GM21723 (cell line): Measurements from ENCODE around the gene SERPINH1.

Source experiments
- ATAC-seq: cut with Tn5 transposase; IDR thresholded peaks from one replicate; pipeline ENCODE4 v1.9.1; 2021; ENCODE audit warnings: mild to moderate bottlenecking, moderate library complexity; ENCODE audit not compliant: unreplicated experiment

The SERPINH1 gene

DNA sequence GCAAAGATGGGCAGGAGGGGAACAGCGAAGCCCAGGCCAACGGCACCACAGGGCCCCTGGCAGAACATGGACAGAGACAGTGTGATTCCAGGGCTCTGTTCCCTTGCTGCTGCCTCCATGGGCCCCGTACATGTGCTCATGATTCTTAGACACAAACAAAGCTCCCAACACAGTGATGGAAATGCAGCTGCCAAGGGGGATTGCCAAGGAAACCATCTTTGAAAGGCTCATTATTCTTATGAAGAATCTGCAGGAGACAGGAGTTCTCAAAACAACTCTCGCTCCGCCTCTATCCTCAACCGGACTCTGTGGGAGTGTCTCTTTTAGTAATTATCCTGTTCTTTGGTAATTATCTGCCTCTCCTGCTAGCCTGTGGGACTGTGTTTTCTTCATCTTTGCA is 32.2 kb downstream of the SERPINH1 start:
- ATAC-seq: no peak

DNA sequence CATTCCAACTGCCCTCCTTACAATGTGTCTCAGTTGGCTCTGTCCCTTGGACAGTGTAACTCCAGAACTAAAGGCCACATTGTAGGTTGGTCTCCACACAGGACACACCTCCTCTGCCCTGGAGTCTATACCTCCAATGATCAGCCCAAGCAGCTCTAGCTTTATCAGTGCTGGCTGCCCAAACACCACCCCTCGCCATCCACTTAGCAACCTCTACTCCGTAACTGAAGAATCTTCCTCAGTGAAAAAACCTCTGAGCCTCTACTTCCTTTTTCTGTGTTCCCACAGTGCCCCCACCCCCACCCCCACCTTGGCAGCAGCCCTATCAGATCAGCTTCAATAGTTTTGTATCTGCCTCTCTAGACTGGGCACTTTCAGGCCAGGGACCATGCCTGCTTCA is 33.4 kb downstream of the SERPINH1 start:
- ATAC-seq: no peak

DNA sequence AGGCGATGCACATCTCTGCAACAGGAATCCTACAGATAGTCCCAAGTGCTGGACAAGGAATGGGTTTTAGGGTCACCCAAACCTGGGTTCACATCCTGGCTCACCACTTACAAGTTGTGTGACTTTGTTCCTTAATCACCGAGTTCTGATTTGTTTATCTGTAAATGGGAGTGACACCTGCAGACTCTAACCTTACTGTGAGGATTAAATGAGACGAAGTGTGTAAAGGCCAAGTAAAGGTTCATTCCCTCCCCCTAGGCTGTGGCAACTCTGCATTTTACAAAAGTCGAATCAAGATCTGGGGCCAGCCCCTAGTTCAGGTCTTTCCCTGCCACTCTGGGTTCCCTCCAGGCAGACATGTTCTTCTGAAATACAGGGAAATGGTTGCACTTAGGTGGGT is 34.9 kb downstream of the SERPINH1 start:
- no peak for ATAC-seq

DNA sequence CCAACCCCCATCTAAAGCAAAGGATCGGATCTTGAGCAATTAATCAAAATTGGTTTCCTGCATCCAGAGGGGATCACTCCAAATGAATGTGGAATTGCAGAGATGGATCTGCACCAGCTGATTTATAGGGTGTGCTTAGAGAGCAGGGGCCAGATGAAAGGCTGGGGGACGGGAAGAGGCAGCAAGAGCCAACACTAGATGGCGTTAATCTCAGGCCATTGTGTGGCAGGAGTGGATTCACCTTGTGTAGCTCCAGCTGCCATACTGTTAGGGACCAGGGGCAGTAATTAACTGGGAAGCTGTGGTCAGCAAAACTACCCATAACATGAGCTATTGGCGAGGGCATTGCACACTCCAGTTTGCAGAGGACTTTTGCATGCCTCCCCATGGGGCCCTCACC is 35.6 kb downstream of the SERPINH1 start:
- no peak for ATAC-seq

DNA sequence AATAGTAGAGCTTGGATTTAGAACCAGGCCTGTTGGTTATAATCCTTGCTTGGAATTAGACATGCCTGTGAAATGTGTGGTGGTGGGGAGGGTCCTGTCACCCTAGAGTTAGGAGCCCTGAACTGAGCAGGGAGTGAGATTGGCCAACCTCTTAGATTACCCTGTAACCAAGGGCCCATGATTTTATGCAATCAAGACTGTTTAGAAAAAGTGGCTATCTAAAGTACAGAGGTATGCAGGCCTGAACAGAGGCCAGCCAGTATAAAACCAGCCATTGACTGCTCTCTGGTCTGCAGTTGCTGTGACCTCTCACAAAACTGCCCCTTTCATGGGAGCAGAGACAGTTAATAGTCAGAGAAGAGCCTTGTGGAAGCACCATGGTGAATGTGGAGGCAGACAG is 36.2 kb downstream of the SERPINH1 start:
- ATAC-seq: no peak

DNA sequence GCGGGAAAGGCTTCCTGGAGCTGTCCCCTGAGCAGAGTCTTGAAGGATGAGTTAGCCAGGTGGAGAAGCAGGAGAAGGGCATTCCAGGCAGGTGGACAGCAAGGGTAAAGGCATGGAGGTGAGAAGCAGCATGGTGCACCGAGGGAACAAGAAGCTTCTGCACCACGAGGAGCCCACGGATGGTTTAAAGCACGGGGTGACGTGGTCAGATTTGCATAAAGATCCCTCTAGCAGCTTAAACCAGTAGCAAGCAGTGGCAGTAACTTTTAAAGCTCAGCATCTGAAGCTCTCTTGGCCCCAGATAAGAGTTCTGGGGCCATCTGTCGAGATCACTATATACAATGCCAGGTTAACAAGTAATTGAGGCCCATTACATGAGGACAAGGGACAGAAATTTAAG is 36.8 kb downstream of the SERPINH1 start:
- no peak for ATAC-seq

DNA sequence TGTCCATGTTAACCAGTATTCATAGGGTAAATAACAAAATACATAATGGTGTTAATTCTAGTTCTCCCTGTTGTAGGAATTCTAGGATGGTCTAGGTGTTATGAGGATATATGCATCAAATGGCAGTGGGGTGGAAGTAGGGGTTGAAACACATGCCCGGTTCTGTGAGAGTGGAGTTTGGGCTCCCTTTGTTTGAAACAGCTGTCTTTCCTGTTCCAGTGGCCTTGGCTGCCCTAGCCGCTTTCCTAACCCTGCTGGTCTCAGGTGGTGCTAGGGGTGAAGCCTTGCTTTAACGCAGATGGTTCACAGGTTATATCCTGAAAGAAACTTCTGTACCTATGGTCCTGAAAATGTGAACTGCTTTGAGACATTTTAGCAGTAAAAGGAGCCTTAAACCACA is 38.3 kb downstream of the SERPINH1 start:
- ATAC-seq: no peak

DNA sequence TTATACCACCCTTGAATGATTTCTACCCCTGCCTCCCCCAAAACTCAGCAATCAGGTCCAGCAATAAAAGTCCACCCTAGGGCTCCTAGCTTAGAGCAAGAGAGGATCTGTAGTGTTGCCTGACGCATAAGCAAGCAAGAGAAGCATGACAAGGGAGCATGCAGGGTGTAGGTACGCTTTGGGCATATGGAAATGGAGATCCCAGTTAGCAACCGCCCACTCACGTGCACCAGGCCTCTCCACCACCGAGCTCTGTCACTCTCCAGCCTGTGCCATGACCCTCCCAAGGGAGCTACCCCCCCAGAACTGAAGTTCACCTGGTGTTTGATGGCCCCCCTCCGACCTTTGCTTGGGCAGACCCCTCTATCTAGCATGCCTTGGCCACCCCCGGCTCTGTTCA is 39.4 kb downstream of the SERPINH1 start:
- no peak for ATAC-seq

DNA sequence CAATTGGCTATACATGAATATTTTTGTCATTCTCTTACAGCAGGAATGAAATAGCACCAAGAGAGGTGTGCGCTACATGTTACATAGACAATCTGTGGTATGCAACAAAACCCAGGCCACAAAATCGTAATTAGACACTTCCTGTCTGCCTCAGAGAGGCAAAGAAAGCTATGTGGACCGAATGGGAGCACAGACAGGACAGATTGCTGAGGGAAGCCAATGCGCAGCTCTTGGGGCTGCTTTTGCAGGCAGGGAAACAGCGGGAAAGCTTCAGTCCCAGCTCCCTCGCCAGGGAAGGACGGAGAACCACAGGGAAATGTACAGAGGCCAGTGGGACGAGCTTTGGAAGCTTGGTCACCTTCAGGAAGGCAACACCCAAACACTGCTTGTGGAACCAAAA is 40.9 kb downstream of the SERPINH1 start:
- ATAC-seq: no peak

DNA sequence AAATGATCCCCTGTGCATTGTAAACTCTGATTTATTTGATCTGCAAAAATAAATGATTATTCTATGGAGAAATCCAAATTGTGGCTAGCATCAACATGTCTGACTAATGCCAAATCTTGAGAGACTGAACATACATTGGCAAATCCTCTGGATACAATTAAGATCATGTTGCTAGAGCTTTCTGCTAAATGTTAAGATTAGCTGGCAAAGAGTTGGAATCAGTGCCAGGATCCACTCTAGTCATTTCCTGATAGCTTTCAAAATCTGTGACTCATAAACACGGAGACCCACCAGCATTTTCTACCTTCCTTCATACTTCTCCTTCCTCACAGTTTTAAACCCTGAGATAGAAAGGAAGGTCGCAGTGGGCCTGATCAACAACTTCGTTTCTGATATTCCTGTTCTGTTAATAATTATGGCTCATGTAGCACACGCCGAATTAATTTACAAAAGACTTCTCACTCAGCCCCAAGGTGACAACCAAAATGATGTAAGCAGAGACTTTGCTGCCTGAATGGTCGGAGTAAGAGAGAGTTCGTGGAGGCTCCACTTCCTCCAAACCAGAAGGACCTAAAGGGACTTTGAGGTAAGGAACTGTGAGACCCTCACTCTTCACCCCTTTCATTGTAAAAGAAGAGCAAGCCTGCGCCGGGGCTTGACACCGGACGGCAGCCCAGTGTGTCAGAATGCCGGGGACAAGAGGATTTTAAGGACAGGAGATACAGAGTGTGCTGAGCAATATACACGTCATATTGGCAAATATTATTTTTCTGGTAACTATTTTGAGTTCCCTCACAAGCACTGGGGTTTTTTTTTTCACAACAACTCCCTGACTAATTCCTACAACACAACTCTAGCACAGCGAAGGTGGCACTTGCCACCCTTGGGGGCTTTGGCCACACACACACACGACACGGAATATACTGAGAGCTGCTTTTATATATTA is 42.0 kb downstream of the SERPINH1 start:
- no peak for ATAC-seq

DNA sequence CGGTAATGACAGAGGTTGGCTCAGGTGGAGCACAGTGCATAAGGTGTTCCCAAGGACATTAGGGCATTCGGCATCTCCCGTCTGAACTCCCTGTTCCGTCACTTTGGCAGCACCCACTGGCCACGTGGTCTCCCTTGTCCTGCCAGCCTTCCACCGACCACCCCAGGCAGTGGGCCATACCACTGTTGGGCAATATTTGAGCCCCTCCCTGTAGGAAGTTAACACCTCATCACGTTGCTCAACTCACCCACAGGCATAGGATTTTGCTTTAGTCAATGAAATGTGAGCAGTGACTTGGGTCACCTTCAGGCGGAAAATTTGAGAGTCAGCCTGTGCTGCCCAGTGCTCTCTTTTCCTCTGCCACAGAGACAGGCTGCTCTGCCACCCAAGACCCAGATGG is 44.0 kb downstream of the SERPINH1 start:
- ATAC-seq: no peak

DNA sequence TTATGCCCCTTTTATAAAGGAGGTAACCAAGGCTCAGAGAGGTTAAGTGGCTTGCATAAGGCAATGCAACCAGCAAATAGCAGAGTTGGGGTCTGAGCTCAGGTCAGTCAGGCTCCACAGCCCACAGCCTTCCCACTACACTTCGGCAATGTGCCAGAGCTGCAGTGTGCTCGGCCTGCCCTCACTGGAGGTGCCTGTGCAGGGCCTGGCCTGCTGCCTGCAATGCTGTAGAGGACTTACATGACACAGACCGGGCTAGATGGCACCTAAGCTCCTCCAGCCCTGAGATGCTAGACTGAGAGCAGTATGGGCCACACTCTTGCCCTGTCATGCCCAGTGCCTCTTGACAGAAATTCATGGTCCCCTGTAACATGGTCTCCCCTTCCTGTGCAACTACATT is 49.8 kb downstream of the SERPINH1 start:
- no peak for ATAC-seq

DNA sequence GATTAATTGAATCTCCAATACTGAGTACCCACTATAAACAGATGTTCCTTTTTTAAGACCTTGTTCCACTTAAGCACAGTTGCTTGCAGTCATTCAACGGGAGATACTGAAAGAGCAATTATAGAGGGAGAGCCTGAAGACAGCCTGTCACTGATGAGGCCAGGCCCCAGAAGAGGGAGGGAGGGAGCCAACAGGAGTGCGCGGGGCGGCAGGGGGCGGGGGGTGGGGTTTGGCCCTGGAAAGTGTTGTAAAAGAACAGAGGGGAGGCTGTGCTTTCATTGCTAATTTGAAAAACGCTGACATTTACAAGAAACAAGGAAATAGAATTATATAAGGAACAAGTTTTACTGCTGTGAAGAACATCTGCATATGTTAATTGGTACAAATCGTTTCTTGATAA is 53.7 kb downstream of the SERPINH1 start:
- no peak for ATAC-seq

DNA sequence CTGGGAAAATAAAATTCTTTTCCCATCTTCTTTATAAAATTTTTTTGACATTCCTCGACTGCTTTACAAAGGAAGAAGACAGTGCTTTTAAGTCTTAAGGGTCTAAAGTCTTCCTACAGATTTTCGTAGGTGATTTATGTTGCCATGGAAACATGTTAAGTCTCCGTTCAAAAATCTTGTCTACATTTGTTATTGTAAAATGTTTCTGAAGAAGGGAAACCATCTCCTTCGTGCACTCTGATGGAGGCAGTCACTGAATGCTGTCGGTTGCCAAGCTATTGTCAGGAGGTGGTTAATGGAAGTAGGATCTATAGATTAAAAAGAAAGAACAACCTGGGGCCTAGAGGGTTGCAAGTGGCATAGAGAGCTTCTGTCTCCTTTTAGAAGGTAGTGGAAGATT is 54.2 kb downstream of the SERPINH1 start:
- no peak for ATAC-seq
